Measurements from ENCODE around the gene TTL.
"Not testable (repeated sequence)": the region's sequence is repeated elsewhere in the genome, so short reads cannot be mapped to it uniquely, and the experiment has no call there.

TTL gene

GRCh38 chr2:112519506-112519905, 37.5 kb downstream of the TTL start:
- no peak for DNase-seq (ENCODE audit: low read depth in 1 of 2, low spot score in 1 of 2)

- DNase-seq (ENCODE audit: low read depth in 1 of 2, low spot score in 1 of 2): no peak
Measured at GRCh38 chr2:112520234-112520783, 38.4 kb downstream of the TTL start.

- DNase-seq (ENCODE audit: low read depth in 1 of 2, low spot score in 1 of 2): no peak
Measured at GRCh38 chr2:112523291-112523777, 41.4 kb downstream of the TTL start.

GRCh38 chr2:112524276-112524675, 42.3 kb downstream of the TTL start:
- not testable (repeated sequence) for DNase-seq (ENCODE audit: low read depth in 1 of 2, low spot score in 1 of 2)

GRCh38 chr2:112528541-112528940, 46.6 kb downstream of the TTL start:
- no peak for DNase-seq (ENCODE audit: low read depth in 1 of 2, low spot score in 1 of 2)

GRCh38 chr2:112529757-112530156, 47.8 kb downstream of the TTL start:
- no peak for DNase-seq (ENCODE audit: low read depth in 1 of 2, low spot score in 1 of 2)

- no peak for DNase-seq (ENCODE audit: low read depth in 1 of 2, low spot score in 1 of 2)
Measured at GRCh38 chr2:112530728-112531127, 48.8 kb downstream of the TTL start.

- no peak for DNase-seq (ENCODE audit: low read depth in 1 of 2, low spot score in 1 of 2)
Measured at GRCh38 chr2:112534826-112535225, 52.9 kb downstream of the TTL start.

- not testable (repeated sequence) for DNase-seq (ENCODE audit: low read depth in 1 of 2, low spot score in 1 of 2)
Measured at GRCh38 chr2:112536665-112537064, 54.7 kb downstream of the TTL start.

- DNase-seq (ENCODE audit: low read depth in 1 of 2, low spot score in 1 of 2): no peak
Measured at GRCh38 chr2:112539306-112539705, 57.4 kb downstream of the TTL start.

GRCh38 chr2:112540906-112541305, 59.0 kb downstream of the TTL start:
- no peak for DNase-seq (ENCODE audit: low read depth in 1 of 2, low spot score in 1 of 2)

- DNase-seq (ENCODE audit: low read depth in 1 of 2, low spot score in 1 of 2): peak; percentile 52
Measured at GRCh38 chr2:112541315-112542122, 59.6 kb downstream of the TTL start.

- DNase-seq (ENCODE audit: low read depth in 1 of 2, low spot score in 1 of 2): peak; percentile 48 to 50
Measured at GRCh38 chr2:112542123-112542983, 60.4 kb downstream of the TTL start, which contains the start of gene POLR1B. POLR1B (plus strand) TSS chr2:112542465; CDS start chr2:112542495, 30 bp downstream.

- no peak for DNase-seq (ENCODE audit: low read depth in 1 of 2, low spot score in 1 of 2)
Measured at GRCh38 chr2:112542984-112543661, 61.2 kb downstream of the TTL start.

GRCh38 chr2:112547333-112547732, 65.4 kb downstream of the TTL start:
- no peak for DNase-seq (ENCODE audit: low read depth in 1 of 2, low spot score in 1 of 2)

GRCh38 chr2:112548980-112549379, 67.0 kb downstream of the TTL start:
- no peak for DNase-seq (ENCODE audit: low read depth in 1 of 2, low spot score in 1 of 2)

- DNase-seq (ENCODE audit: low read depth in 1 of 2, low spot score in 1 of 2): no peak
Measured at GRCh38 chr2:112566104-112566503, 84.1 kb downstream of the TTL start.

GRCh38 chr2:112566508-112566907, 84.6 kb downstream of the TTL start:
- DNase-seq (ENCODE audit: low read depth in 1 of 2, low spot score in 1 of 2): not testable (repeated sequence)

- no peak for DNase-seq (ENCODE audit: low read depth in 1 of 2, low spot score in 1 of 2)
Measured at GRCh38 chr2:112572005-112572404, 90.0 kb downstream of the TTL start.

GRCh38 chr2:112577756-112578155, 95.8 kb downstream of the TTL start:
- no peak for DNase-seq (ENCODE audit: low read depth in 1 of 2, low spot score in 1 of 2)

GRCh38 chr2:112579241-112579640, 97.3 kb downstream of the TTL start:
- no peak for DNase-seq (ENCODE audit: low read depth in 1 of 2, low spot score in 1 of 2)
